HuH-7.5 (cell line): ENCODE data around the gene COPB2.

ENCODE experiments used
- DNase-seq: peaks from one replicate; pipeline ENCODE4 v3.0.0; 2011; ENCODE audit warnings: low spot score

COPB2 gene

DNA sequence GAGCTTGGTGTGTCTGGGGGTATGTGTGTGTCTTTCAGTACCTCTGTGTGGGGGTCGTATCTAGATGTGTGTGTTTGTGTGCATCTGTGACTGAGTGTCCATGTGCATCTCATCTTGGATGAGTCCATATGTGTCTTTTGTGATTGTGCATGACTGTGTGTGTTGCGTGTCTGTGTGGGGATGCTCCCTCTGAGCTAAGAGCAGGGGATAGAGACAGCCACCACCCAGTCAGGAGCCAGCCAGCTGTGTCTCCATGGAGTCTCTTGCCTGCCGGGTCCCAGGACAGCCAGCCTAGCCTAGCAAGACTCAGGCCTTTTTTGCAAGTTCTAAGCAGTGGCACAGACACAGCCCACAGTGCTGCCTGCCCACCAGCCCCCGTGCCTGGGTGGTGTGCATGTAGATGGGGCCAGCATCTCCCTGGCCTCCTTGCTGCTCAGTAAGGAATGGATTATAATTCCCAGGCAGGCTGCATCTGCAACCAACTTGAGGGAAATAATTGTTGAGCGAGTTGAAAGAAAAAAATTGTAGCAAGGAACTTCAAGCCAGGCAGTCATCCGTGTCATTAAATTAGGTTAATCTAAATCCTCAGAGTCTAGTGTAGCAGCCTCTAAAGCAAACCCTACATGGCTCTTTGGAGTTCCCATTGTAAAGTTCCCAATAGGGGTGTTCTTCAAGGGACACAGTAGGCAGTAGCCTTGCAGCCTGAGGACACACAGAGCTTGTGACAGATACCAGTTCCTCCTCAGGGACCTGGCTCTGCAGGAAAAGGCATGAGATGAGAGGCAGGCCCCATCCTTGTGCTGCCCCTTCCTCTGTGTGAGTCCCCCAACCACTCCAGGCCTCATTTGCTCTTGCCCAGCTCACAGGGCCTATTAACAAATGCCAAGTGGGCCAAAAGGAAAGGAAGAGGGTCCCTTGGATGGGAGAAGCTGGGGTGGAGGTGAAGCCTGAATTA is 81.6 kb downstream of the COPB2 start:
- no peak for DNase-seq
